ENCODE data around the gene PCGF2.
A peak's percentile ranks its signal among the peaks of the same experiment; 100 is the strongest.
"Not testable (repeated sequence)": the region's sequence is repeated elsewhere in the genome, so short reads cannot be mapped to it uniquely, and the experiment has no call there.

Gene PCGF2

DNA sequence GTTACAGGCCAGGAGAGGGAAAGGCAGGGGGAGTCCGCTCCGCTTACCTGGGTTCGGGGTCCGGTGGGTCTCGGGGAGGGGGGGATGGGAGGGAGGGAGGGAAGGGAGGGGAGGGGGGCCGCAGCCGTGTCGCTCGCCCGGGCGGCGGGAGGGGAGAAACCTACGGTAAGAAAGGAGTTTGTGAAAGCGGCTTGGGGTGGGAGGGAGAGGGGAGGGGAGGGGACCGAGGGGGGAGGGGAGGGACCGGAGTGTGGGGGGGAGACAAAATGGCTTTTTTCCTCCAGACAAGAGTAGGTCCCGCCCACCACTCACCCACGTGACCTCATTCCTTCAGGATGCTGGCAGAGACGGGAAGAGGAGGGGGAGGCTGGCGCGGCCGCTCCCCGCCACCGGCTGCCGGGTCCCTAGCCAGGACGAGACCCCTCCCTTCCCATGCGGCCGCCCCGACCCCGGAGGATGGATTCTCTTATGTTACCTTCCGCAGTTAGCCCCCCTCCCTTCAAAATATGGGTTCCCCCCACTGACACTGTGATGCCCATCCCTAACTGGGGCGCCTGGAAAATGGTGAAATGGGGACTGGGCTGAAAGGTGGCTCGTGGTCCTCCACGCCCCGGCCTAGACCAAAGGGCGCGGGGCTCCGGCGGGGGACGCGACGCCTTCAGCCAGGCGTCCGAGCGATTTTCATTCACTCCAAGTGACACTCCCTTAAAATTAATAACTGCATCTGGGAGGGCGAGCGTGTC lies at the start of gene PCGF2:
Gene PCGF2 (minus strand): TSS at position 188 of the 743 bp plus-strand sequence. CDS start 7,934 bp downstream, outside the sequence.
- DNase-seq (ENCODE audit: low read depth): no peak

- no peak for DNase-seq (ENCODE audit: low read depth)
Measured at GRCh38 chr17:38797828-38798227, 49.7 kb upstream of the PCGF2 start.

- no peak for DNase-seq (ENCODE audit: low read depth)
Measured at GRCh38 chr17:38797158-38797490, 49.0 kb upstream of the PCGF2 start.

- no peak for DNase-seq (ENCODE audit: low read depth)
Measured at GRCh38 chr17:38796451-38797157, 48.5 kb upstream of the PCGF2 start.

DNA sequence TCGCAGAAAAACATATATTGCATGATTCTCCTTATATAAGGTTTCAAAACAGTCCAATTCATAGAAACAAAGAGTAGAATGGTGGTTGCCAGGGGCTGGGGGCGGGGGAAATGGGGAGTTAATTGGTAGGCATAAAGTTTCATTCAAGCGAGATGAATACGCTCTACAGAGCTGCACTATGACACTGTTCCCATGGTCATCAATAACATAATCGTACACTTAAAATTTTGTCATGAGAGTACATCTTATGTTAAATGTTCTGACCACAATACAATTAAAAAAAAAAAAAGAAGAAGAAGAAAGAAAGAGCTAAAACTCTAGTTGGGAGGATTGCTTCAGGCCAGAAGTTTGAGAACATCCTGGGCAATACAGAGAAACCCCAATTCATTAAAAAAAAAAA lies 46.1 kb upstream of the PCGF2 start:
- DNase-seq (ENCODE audit: low read depth): no peak

GRCh38 chr17:38791162-38791561 lies 43.0 kb upstream of the PCGF2 start:
- DNase-seq (ENCODE audit: low read depth): no peak

- DNase-seq (ENCODE audit: low read depth): not testable (repeated sequence)
Measured at GRCh38 chr17:38790148-38790707, 42.1 kb upstream of the PCGF2 start.

DNA sequence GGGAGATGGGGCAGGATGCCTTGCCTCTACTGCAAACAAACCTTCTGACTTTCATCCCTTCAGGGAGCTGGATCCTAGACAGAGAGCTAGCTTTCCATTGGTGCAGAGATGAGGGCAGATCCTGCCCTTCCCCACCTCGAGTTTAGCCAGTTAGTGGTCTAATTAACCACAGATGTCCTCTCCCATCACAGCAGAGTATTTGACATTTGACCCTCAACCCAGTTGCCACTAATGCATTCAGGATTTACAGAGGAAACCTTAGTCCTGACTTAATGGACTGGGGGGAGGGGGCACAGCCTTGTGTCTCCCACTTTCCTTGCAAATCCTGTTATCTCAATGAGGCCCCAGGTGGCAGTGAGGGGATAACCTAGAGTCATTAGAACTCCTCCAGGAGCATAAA lies 41.0 kb upstream of the PCGF2 start:
- DNase-seq (ENCODE audit: low read depth): no peak

DNA sequence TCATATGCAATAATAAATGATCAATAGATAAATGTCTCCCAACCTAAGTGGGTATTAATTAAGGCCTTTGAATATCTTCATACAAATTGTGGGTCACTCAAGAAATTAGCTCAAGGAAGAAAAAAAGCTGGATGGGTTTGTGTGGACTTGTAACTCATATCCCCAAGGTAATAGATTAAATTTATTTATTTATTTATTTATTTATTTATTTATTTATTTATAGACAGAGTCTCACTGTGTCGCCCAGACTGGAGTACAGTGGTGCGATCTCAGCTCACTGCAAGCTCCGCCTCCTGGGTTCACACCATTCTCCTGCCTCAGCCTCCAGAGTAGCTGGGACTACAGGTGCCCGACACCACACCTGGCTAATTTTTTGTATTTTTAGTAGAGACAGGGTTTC lies 39.9 kb upstream of the PCGF2 start:
- DNase-seq (ENCODE audit: low read depth): not testable (repeated sequence)

DNA sequence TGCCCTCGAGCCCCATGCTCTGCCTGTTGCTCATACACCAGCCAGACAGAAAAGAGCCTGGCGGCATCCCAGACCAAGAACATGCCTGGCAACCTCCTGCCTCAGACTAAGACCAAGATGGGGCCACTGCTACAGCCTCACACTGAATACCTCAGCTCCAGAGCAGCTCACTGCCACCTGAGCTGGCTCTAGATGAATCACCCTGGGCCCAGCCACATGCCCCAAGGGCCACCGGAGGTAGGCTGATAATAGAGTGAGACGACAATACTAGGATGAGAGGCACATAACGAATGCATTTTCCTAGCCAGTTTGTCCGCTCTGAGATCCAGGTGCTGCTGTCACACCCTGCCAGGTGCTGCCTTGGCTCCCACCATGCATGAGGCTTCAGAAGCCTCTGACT lies 38.2 kb upstream of the PCGF2 start:
- DNase-seq (ENCODE audit: low read depth): no peak

GRCh38 chr17:38783227-38783626 lies 35.1 kb upstream of the PCGF2 start:
- no peak for DNase-seq (ENCODE audit: low read depth)

GRCh38 chr17:38779965-38780752 lies 32.0 kb upstream of the PCGF2 start:
- DNase-seq (ENCODE audit: low read depth): no peak

DNA sequence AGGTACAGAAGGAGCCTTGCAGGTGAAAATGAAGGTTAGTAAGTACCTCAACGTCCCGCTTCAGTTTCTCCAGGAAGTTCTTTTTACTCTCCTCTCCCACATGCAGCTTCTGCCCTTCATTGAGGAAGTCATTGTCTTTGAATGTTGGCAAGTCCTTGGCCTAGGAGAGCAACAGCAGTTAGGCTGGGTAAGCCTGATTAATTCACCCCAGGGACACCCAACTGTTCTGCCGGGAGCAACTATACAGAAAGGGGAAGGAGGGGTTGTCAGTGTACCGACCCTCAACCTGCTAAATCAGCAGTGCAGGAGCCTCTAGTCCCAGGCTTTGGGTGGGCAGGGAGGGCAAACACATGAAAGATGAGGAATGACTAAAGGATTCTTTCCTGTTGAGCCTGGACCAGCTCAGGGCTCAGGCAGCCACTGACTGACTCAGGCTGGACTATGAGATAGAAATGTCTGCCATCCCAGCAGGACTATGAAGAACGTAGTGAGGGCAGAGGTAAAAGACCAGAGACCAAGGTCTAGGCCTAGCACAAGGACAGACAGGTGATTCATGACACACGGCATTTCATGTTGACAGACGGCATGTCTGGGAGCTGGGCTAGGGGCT lies 29.6 kb upstream of the PCGF2 start:
- DNase-seq (ENCODE audit: low read depth): no peak

DNA sequence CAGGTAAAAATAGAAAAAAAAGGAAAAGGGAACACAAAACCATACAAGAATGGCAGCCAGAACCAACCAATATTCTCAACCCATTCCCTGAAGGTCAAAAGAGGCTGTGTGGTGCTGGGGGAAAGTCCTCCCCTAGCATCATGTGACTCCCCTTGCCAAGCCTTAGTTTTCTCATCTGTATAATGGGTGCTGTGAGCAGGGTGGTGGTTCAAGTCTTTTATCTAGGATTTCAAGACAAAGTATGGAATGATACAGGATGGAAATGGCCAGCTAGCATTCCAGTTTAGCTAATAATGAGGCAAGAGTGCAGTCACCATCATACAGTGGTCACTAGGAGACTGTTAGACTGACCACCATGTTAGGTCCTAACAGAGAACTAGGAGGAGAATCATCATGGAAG lies 25.1 kb upstream of the PCGF2 start:
- no peak for DNase-seq (ENCODE audit: low read depth)

DNA sequence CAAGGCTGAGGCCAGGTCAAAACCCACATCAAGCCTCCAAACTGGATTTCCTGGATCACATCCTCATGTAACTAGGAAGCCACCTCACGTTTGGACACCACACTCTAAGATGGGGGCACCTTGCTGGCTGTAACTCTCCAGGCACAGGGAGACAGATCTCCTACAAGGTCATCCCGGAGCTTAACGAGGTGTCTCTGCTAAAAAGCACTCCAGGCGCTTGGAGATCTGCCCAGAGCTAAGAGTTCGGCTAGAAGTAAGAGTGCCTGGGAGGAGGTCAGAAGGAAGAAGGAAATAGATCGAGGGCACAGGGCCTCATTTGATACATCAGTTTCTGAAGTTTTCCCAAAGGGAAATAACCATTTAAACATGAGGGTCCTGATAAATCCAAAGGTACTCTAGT lies 20.3 kb upstream of the PCGF2 start:
- no peak for DNase-seq (ENCODE audit: low read depth)

DNA sequence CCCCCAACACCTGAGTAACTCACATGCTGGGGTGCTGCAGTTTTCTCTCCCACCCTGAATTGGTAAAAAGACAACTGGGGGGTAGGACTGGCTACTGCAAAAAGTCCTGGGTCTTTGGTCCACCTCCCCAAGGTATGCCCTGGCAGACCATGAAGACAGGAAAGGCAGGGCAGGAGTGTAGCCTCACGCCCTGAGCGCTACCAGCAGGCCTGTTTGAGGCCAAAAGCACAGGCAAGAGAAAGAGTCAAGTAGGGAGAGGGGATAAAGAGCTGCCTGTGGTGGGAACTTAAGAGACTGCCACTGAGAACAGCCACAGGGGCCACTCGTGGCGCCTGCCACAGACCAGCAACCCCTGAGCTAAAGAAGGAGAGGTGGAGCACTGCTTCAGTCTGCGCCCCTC lies 18.2 kb upstream of the PCGF2 start:
- no peak for DNase-seq (ENCODE audit: low read depth)

GRCh38 chr17:38762231-38762630 lies 14.1 kb upstream of the PCGF2 start:
- DNase-seq (ENCODE audit: low read depth): no peak

DNA sequence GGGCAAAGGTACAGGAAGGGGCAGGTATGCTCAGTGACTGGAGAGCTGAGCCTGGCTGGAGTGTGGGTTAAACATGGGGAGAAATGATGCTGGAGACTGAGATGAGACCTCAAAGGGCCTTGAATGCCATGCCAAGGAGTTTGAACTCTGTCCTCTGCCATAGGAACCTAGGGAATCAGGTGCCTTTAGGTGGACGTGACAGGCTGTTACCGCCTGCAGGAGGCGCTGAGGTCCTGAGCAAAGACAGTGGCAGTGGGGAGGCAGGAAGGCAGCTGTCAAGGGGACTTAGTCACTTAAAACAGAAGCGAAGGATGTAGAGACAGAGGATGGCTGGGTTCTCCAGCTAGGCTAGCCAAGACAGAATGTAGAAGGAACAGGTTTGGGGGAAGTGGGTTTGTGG lies 13.5 kb upstream of the PCGF2 start:
- no peak for DNase-seq (ENCODE audit: low read depth)

DNA sequence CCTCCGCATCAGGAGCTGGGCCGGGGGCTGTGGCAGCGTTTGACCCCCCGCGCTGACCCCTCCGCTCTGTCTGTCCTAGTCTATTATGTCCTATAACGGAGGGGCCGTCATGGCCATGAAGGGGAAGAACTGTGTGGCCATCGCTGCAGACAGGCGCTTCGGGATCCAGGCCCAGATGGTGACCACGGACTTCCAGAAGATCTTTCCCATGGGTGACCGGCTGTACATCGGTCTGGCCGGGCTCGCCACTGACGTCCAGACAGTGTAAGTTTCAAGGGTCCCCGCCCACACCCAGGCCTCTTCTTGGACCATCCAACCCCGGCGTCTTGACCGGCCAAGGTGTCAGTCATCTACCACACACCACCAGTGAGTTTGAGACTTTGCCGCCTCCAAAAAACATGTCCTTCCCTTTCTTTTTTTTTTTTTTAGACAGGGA lies 5.0 kb upstream of the PCGF2 start:
- DNase-seq (ENCODE audit: low read depth): no peak

DNA sequence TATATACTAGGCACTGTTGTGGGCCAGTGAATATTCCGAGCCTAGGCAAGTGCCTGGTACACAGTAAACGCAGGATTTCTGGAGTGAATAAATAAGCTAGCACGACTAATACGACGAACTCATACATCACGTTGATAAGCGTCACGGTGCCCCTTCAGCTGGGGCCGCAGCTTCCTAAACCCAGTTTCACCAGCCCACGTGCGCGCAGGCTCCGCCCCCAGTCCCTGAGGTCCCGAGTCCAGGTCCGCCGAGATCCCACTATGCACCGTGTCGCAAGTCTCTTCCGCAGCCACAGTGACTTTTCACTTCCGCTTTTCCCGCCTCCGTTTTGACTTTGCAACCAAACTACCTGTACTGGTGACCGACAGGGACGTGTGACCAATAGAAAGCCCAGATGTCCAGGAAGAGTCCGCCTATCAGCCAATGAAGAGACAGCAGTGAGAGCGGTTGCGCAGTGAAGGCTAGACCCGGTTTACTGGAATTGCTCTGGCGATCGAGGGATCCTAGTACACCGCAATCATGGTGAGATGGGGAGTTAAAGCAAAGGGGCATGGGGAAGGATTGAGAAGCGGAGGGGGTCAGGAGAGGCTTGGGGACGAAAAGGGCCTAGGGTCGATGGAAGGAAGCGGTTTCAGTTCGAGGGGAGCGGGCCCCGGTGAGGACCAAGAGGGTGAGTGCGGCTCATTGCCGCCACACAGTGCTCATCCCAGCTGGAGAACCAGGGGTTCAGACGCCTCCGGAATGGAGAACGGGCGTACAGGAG lies 4.4 kb upstream of the PCGF2 start, which contains the start of gene PSMB3:
Gene PSMB3 (plus strand): TSS at position 434 of the 763 bp plus-strand sequence. CDS start 86 bp downstream, at position 520.
- DNase-seq (ENCODE audit: low read depth): peak; percentile 88

DNA sequence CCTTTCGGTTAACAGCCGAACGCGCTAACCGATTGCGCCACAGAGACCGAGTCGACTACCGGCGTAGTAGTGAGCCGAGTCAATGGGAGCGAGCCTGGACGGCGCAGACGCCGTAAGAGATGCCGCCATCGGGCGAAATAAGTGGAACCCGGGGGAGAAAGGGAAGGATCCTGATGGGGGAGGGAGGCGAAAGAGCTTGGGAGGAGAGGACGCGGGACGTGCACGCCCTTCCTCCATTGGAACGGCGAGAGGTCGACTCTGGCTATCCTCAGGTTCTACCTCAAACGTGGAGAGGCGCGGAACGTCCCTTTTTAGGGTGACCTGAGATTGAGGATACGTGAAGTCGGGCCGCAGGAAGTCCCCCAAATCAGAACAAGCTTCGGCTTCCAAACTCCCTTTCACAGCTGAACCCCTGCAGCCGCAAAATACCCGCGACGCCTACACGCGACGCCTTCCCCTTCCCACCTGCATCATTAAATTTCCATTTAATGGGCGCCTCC lies 3.7 kb upstream of the PCGF2 start:
- peak; percentile 77 for DNase-seq (ENCODE audit: low read depth)

Measured in stimulated activated CD8-positive, alpha-beta memory T cell treated with anti-CD3 and anti-CD28 coated beads, Interleukin-7, amount 100 ng/mL, for 24 hours (primary cell).